D721Med (cell line): ENCODE data around the gene FNIP1.
"Not testable (repeated sequence)": the region's sequence is repeated elsewhere in the genome, so short reads cannot be mapped to it uniquely, and the experiment has no call there.

Experiments used
- DNase-seq: peaks from one replicate; pipeline ENCODE4 v3.0.0; 2011; ENCODE audit warnings: low spot score; ENCODE audit not compliant: insufficient read length
- FAIRE-seq: peaks from 2 replicates; lab custom pipeline; 2011; peaks lifted over from hg19 to GRCh38; lab: Jason Lieb, UNC
- TF ChIP-seq, protein P1 (sequence below): IDR thresholded peaks from 2 replicates; pipeline ENCODE4 v1.5.1; 2012; ENCODE audit warnings: mild to moderate bottlenecking, control low read depth; ENCODE audit not compliant: insufficient read depth; ENCODE audit errors: missing control alignments

Gene FNIP1

DNA sequence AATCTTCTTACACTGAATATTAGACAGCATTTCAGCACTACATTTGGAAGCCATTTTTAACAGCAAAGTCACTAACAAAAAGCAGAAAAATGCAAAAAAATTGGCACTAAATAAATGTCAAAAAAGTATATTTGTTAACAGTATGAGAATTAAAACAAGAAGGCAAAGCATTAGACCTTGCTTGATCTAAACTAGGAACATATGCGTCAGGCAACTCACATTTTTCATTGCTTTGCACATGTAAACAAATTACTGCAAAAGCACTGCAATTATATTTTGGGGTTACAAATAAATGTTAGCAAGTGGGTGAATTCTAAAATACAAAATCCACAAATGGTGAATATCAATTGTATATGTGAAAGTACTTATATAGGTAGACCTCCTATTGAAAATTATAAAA, 112.8 kb downstream of the FNIP1 start:
- TF ChIP-seq, protein P1, sequence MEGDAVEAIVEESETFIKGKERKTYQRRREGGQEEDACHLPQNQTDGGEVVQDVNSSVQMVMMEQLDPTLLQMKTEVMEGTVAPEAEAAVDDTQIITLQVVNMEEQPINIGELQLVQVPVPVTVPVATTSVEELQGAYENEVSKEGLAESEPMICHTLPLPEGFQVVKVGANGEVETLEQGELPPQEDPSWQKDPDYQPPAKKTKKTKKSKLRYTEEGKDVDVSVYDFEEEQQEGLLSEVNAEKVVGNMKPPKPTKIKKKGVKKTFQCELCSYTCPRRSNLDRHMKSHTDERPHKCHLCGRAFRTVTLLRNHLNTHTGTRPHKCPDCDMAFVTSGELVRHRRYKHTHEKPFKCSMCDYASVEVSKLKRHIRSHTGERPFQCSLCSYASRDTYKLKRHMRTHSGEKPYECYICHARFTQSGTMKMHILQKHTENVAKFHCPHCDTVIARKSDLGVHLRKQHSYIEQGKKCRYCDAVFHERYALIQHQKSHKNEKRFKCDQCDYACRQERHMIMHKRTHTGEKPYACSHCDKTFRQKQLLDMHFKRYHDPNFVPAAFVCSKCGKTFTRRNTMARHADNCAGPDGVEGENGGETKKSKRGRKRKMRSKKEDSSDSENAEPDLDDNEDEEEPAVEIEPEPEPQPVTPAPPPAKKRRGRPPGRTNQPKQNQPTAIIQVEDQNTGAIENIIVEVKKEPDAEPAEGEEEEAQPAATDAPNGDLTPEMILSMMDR, result no peak
- DNase-seq (no peak), FAIRE-seq (no peak)

- FAIRE-seq, result no peak
- TF ChIP-seq, protein P1, result no peak
- DNase-seq, result no peak
Measured at GRCh38 chr5:131682826-131683225, 114.0 kb downstream of the FNIP1 start.

GRCh38 chr5:131682175-131682574, 114.6 kb downstream of the FNIP1 start:
- no peak for FAIRE-seq
- DNase-seq, result no peak
- TF ChIP-seq, protein P1, result no peak

DNA sequence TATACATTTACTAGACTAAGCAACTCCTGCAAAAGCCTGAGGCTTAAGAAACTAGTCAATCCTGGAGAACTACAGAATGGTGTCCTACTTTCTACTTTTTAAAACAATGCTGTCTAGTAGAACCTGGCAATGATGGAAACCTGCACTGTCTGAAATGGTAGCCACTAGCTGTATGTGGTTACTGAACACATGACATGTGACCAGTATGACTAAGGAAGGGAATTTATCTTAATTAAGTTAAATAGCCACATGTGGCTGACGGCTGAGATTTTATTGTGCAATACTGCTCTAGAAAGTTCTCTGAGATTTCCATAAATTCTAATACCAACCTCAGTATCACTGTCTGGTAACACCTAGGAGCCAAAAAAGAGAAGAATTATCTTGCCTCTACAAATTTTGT, 116.9 kb downstream of the FNIP1 start:
- FAIRE-seq (no peak), DNase-seq (no peak)

DNA sequence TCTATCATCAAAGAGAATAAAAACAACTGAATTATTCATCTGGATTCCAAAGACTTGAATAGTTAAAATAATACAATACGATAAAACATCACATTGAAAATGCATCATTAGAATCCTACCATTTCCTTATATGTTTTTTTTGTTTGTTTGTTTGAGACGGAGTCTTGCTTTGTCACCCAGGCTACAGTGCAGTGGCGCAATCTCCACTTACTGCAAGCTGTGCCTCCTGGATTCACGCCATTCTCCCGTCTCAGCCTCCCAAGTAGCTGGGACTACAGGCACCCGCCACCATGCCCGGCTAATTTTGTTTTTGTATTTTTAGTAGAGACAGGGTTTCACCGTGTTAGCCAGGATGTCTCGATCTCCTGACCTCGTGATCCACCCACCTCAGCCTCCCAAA, 118.5 kb downstream of the FNIP1 start:
- not testable (repeated sequence) for DNase-seq, FAIRE-seq

More for the DNA sequence above, 116.9 kb downstream of the FNIP1 start:
- TF ChIP-seq, protein P1, result no peak

GRCh38 chr5:131677115-131677514, 119.7 kb downstream of the FNIP1 start:
- TF ChIP-seq, protein P1, result no peak
- DNase-seq, result no peak
- no peak for FAIRE-seq

GRCh38 chr5:131672776-131673175, 124.0 kb downstream of the FNIP1 start:
- no peak for FAIRE-seq
- TF ChIP-seq, protein P1, result no peak

DNA sequence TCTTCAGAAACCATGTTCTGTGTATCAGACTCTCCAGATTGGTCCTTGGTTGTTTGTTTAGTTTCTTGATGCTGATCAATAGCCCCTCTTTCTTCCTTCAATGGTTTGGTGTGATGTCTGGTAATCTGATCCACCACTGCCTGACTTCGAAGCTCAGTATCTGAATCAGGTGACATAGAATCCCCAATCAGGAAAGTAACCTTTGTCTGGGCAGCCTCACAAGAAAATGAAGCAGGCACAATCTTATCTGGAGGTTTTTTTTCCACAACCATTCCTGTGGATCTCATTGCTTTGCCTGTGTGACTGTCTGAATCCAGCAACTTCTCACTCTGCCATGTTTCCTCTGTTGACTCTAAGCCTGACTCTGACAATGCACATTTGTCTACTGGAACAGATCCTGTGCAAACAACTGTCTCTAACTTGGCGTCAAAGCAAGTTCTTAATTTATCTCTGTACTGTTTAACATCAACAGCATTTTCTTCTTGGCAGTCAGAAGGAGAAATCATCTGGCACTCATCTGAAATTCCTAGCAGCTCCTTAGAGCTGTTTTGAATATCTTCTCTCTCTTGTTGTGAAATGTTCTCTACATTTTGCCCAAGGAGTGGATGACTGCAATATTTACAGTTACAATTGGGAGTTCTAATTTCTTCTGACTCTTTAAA, 124.7 kb downstream of the FNIP1 start:
- TF ChIP-seq, protein P1, result no peak
- no peak for FAIRE-seq
- DNase-seq, result no peak

More at GRCh38 chr5:131672776-131673175, 124.0 kb downstream of the FNIP1 start:
- DNase-seq, result no peak
